Vagina (tissue), 2 donors: ENCODE data around the gene GNG13. TPM values are rescaled to one million over a fixed set of nuclear protein-coding genes. Genes with fewer than 3 reads are reported as not detected.
"Not testable (repeated sequence)": the region's sequence is repeated elsewhere in the genome, so short reads cannot be mapped to it uniquely, and the experiment has no call there.

Source experiments
- DNase-seq, 2 donors: peaks; one replicate each; pipeline ENCODE4 v3.0.0-alpha.2; 2017; ENCODE audit errors: extremely low spot score in 2 of 2
- H3K27ac ChIP-seq: fragments of 200-600 bp; sonication (generic); one replicate; pipeline ENCODE4 v1.5.1; 2019
- H3K27me3 ChIP-seq: fragments of 200-600 bp; sonication (generic); one replicate; pipeline ENCODE4 v1.5.1; 2019
- H3K36me3 ChIP-seq, 2 donors: fragments of 200-600 bp; sonication (generic); one replicate each; pipeline ENCODE4 v1.5.1; 2017 to 2019
- H3K4me1 ChIP-seq: fragments of 200-600 bp; sonication (generic); one replicate; pipeline ENCODE4 v1.5.1; 2019
- H3K4me3 ChIP-seq, 2 donors: fragments of 200-600 bp; sonication (generic); 1 replicate in 1 of 2; 2 replicates in 1 of 2; pipeline ENCODE4 v1.5.1; 2016 to 2019
- H3K9me3 ChIP-seq: fragments of 200-600 bp; sonication (generic); one replicate; pipeline ENCODE4 v1.5.1; 2019
- CTCF ChIP-seq, 3 experiments: fragments of 450-650 bp in 2 of 3; fragments of 200-600 bp in 1 of 3; sonication (generic) in 1 of 3; IDR thresholded peaks; one replicate each; pipeline ENCODE4 v1.5.1; 2017 to 2019; ENCODE audit warnings: antibody characterized with exemption in 3 of 3, mild to moderate bottlenecking in 2 of 3, moderate library complexity in 2 of 3
- POLR2A ChIP-seq, 2 donors: fragments of 450-650 bp; IDR thresholded peaks; one replicate each; pipeline ENCODE4 v1.6.1; 2017; ENCODE audit warnings: antibody characterized with exemption in 2 of 2, mild to moderate bottlenecking in 2 of 2, moderate library complexity in 2 of 2
- POLR2AphosphoS5 ChIP-seq, 2 donors: sonication (generic); formaldehyde crosslinking; IDR thresholded peaks; one replicate each; pipeline ENCODE4 v1.9.0; 2017; ENCODE audit warnings: antibody characterized with exemption in 2 of 2, mild to moderate bottlenecking in 2 of 2, low read depth in 1 of 2; ENCODE audit not compliant: insufficient read depth in 1 of 2
- intact Hi-C: fragments of 100-400 bp; cut with DNase I; formaldehyde crosslinking; loops from one replicate; pipeline ENCODE4 v1.15.1; 2023
- total RNA-seq: library from RNA; depleted of rRNA; stranded (reverse); fragments of >200 nt; gene quantifications from one replicate; pipeline ENCODE4 v1.2.3, GENCODE V29; 2016

The GNG13 gene
- total RNA-seq, 1 donor from 2014 or later = not detected

- no peak for DNase-seq
- H3K4me1 ChIP-seq = peaks cover 14% of the 10 kb centered on the region
- no peak overlapping the region for H3K27ac ChIP-seq
- H3K9me3 ChIP-seq = no peaks in the 10 kb centered on the region
- TF ChIP-seq POLR2AphosphoS5 (IDR thresholded peaks at IDR 0.05; ENCODE audit: insufficient read depth in 1 of 2, low read depth in 1 of 2) (no peak), CTCF (IDR thresholded peaks at IDR 0.05) (no peak), POLR2A (IDR thresholded peaks at IDR 0.05) (no peak)
- peaks cover 8% of the 10 kb centered on the region for H3K27me3 ChIP-seq
- no peaks in the 10 kb centered on the region for H3K36me3 ChIP-seq
- H3K4me3 ChIP-seq = no peak overlapping the region
- intact Hi-C loops = no loop called here
These were observed 21.2 kb upstream of the GNG13 start for GRCh38 chr16:821751-822150.

GRCh38 chr16:820748-821147, 20.2 kb upstream of the GNG13 start:
- Histone ChIP-seq H3K27ac (no peak overlapping the region), H3K4me1 (peaks cover 14% of the 10 kb centered on the region), H3K36me3 (no peaks in the 10 kb centered on the region), H3K4me3 (no peak overlapping the region), H3K9me3 (no peaks in the 10 kb centered on the region), H3K27me3 (peaks cover 8% of the 10 kb centered on the region)
- TF ChIP-seq POLR2AphosphoS5 (IDR thresholded peaks at IDR 0.05; ENCODE audit: insufficient read depth in 1 of 2, low read depth in 1 of 2) (no peak), POLR2A (IDR thresholded peaks at IDR 0.05) (no peak)
- intact Hi-C loops = no loop called here
- no peak for DNase-seq

- H3K36me3 ChIP-seq, H3K27ac ChIP-seq, intact Hi-C loops, H3K9me3 ChIP-seq, DNase-seq, H3K4me3 ChIP-seq, H3K4me1 ChIP-seq, H3K27me3 ChIP-seq: not testable (repeated sequence)
These were observed 19.5 kb upstream of the GNG13 start for GRCh38 chr16:820044-820408.

GRCh38 chr16:819336-820043, 19.0 kb upstream of the GNG13 start:
- Histone ChIP-seq H3K4me1 (peaks cover 5% of the 10 kb centered on the region), H3K27ac (no peak overlapping the region), H3K9me3 (no peaks in the 10 kb centered on the region), H3K27me3 (peaks cover 8% of the 10 kb centered on the region), H3K36me3 (no peaks in the 10 kb centered on the region), H3K4me3 (no peak overlapping the region)
- DNase-seq = no peak
- TF ChIP-seq CTCF (IDR thresholded peaks at IDR 0.05) = no peak
- TF ChIP-seq POLR2AphosphoS5 (IDR thresholded peaks at IDR 0.05; ENCODE audit: insufficient read depth in 1 of 2, low read depth in 1 of 2) = no peak
- no peak for TF ChIP-seq POLR2A (IDR thresholded peaks at IDR 0.05)
- intact Hi-C loops = no loop called here

GRCh38 chr16:818592-818991, 18.1 kb upstream of the GNG13 start:
- Histone ChIP-seq H3K9me3 (no peaks in the 10 kb centered on the region), H3K4me1 (peaks cover 5% of the 10 kb centered on the region), H3K4me3 (no peak overlapping the region), H3K27me3 (peaks cover 8% of the 10 kb centered on the region), H3K27ac (no peak overlapping the region), H3K36me3 (no peaks in the 10 kb centered on the region)
- intact Hi-C loops = no loop called here
- DNase-seq = no peak
- TF ChIP-seq POLR2AphosphoS5 (IDR thresholded peaks at IDR 0.05; ENCODE audit: insufficient read depth in 1 of 2, low read depth in 1 of 2) = no peak
- TF ChIP-seq POLR2A (IDR thresholded peaks at IDR 0.05) = no peak
- no peak for TF ChIP-seq CTCF (IDR thresholded peaks at IDR 0.05)

- no peak for DNase-seq
- intact Hi-C loops = no loop called here
- Histone ChIP-seq H3K27ac (no peak overlapping the region), H3K4me1 (peaks cover 5% of the 10 kb centered on the region), H3K36me3 (no peaks in the 10 kb centered on the region), H3K27me3 (peaks cover 8% of the 10 kb centered on the region), H3K4me3 (no peak overlapping the region), H3K9me3 (no peaks in the 10 kb centered on the region)
- TF ChIP-seq POLR2A (IDR thresholded peaks at IDR 0.05) (no peak), POLR2AphosphoS5 (IDR thresholded peaks at IDR 0.05; ENCODE audit: insufficient read depth in 1 of 2, low read depth in 1 of 2) (no peak), CTCF (IDR thresholded peaks at IDR 0.05) (no peak)
These were observed 17.6 kb upstream of the GNG13 start for GRCh38 chr16:818132-818531.
